NCI-H187 treated with DMSO at 0.1 percent for 48 hours (cell line): Measurements from ENCODE around the gene ACOT12.
"Not testable (repeated sequence)": the region's sequence is repeated elsewhere in the genome, so short reads cannot be mapped to it uniquely, and the experiment has no call there.

ENCODE experiments used
- DNase-seq: peaks from one replicate; lab custom pipeline; 2025; lab: John Stamatoyannopoulos, UW

ACOT12 gene

DNA sequence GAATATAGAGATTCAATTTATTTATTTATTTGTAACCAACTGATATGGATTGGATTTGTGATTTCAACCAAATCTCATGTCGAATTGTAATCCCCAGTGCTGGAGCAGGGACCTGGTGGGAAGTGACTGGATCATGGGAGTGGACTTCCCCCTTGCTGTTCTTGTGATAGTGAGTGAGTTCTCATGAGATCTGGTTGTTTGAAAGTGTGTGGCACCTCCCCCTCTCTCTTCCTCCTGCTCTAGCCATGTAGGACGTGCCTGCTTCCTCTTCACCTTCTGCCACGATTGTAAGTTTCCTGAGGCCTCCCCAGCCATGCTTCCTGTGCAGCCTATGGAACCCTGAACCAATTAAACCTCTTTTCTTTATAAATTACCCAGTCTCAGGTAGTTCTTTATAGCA is 55.7 kb downstream of the ACOT12 start:
- DNase-seq: not testable (repeated sequence)

DNA sequence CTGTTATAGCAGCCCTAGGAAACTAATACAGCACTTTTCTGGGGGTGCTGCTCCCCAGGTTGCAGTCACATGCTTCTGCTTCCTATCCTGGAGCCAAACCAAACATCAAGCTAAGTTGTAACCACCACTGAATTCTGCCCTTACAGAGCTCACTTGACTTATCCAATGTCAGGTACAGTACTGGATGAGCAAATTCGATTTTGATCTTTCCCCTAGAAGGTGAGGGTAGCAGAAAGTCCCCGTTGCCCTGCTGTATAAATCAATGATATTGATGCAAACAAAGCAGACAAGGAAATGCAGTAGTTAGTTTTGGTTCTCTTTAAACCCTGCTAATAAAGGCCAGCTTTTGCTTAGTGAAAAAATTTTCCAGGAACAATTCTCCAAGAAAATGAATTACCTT is 56.1 kb downstream of the ACOT12 start:
- DNase-seq: no peak

DNA sequence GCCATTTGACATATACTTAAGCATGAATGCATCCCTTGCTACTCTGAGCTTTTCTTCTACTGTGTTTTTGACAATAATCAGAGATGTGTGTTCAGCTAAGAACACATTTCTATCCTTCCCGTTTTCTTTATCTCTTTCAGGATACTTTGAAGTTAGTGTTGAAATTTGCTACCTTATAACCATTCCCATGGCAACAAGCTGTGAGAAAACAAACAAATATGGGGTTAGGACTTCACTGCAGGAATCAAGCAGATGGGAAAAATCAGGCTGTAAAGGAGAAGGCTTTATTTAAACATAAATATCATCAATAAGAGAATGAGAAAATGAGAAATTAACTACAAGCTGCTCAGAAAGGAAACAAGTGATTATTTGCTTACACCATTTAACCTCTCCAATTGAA is 57.4 kb downstream of the ACOT12 start:
- no peak for DNase-seq

DNA sequence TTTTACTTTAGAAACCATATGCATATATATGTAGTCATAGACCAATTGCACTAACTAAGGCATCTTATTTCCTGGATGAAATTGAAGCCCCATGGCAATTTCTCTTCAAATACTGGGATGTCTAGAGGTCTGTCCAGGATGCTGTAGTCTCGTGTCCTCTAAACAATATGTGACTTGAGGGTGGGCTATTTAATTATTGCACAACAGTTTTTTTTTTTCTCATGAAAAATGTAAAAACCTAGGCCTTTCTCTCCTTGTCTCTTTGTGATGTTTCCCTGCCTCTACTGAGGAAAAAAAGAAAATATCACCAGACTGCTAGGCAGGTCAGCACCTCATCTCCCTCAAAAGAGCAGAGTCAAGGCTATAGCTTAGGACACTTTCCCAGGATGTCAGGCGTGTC is 58.0 kb downstream of the ACOT12 start:
- DNase-seq: no peak

DNA sequence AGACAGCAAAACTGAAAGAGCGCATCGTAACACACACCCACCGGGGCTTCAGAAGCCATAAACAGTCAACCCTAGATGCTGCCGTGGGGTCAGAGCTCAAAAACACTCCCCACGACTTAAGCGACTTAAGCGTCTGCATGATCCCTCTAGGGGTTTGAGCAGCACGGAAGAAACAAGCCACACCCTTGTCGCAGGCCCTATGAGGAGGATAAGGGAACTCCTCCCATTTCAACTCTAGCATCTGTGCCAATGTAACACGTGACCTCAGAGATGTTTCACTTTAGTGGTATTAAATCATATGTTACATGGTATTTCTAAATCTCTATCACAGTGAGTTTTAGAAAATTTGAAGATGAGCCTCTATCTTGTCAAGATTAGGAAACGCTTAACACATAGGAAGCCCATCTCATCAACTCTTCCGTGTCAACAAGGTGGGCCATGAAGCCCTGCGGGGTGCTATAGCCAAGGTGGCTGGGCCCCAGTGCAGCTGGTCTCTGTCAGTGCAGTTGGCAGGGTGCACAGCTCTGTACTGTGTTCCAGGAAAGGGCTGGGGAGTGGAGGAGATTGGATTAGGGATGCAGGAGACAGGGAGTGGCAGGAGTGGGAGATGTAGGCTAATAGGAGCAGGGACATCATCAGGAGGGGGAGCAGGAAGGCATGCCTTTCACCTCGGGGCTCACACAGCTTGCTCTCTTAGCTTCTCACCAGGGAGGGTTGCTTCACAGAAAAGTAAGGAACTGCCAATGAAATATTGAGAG is 59.5 kb downstream of the ACOT12 start:
- DNase-seq: no peak

DNA sequence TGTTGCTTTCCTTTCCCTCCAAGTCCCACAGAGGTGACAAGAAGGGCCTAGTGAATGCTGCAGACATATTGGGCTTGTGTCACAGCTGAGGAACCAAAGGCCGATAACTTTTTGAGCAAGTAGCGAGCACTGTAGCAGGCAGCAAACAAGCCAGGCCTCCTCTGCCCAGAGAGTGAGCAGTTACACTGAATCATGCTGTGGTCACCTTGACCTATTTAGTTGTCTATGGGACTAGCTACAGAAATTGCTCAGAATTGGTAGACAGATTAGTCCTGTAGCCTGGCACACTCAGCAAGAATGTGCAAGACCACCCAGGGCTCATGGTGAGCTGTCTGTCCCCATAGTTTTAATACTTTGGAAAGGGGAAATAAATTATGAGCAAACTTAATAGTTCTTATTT is 67.4 kb downstream of the ACOT12 start:
- DNase-seq: no peak

DNA sequence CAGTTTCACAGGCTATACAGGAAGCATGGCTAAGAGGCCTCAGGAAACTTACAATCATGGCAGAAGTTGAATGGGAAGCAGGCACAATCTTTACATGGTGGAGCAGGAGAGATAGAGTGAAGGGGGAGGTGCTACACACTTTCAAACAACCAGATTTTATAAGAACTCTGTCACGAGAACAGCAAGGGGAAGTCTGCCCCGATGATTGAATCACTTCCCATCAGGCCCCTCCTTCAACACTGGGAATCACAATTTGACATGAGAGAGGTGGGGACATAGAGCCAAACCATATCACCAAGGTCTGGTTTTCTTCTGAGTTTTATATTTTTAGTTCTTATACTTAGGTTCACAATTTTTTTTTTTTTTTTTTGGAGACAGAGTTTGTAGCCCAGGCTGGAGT is 76.4 kb downstream of the ACOT12 start:
- no peak for DNase-seq

DNA sequence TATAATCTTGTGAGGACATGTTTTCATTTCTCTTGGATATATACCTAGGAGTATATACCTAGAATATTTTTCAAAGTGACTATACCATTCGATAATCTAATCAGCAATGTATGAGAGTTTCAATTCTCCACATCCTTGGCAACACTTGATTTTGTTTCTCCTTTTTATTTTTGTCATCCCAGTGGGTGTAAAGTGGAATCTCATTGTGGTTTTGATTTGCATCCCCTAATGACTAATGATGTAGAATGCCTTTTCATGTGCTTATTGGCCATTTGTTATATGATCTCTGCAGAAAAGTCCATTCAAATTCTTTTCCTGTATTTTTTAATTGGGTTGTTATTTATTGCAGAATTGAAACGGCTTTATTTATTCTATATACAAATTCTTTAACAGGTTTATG is 77.4 kb downstream of the ACOT12 start:
- DNase-seq: no peak

DNA sequence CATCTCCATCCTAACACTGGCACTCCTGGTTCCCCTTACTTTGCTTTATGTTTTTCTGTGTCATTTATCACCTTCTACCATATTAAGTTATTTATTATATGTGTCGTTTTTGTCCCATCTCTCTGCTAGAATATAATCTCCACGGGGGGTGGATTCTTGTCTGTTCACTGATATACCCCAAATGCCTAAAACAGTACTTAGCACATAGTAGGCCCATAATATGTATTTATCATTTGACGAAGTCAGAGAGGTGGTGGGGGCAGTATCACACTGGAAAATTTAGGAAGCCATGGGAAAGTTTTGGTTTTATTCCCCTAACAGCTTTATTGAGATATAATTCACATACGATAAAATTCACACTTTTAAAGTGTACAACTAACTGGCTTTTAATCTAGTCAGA is 78.1 kb downstream of the ACOT12 start:
- DNase-seq: no peak

DNA sequence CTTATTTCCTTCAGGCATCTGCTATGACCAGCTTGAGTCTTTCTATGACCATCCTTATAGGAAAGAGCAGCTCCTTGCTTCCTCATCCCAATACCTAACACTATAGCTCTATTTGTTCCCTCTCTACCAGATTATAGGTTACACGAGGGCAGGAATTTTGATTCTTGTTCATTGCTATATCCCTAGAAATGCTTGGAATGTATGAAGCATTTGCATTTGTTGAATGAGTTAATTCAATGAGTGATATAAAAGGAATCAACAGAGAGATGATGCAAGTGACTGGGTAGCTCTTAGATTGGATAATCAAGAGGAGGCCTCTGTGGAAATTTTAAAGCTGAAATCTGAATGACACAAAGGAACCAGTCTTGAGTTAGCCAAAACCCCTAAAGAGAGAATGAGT is 78.6 kb downstream of the ACOT12 start:
- no peak for DNase-seq

DNA sequence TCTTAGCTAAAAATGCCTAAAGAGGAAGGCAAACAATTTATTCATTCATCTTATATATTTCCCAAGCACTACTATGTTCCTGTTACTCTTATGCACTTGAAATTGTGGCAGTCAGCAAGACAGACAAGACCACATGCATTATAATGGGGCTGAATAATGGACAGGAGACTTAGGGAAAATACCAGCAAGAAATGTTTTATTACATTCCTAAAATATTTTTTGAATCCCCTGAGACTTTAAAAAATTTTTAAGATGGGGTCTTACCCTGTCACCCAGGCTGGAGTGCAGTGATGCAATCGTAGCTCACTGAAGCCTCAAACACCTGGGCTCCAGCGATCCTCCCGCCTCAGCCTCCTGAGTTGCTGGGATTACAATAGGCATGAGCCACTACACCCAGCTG is 79.4 kb downstream of the ACOT12 start:
- DNase-seq: no peak

DNA sequence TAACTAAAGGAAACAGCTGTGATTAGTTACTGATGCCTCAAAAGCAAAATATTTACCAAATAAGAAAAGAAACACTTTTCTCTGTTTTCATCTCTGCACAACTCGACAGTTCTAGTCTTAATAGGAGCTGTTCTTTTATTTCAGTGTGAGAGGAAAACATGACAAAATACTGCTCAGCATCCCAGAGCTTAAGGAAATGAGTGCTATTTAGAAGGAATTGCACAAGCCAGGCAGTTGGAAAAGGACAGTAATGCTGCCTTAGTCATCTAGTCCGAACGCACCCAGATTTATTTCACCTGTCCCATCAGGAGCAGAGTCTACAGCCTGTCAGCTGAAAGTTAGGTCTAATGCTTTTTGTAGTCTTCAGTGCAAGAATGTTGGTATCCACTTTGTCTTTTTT is 80.2 kb downstream of the ACOT12 start:
- DNase-seq: no peak

DNA sequence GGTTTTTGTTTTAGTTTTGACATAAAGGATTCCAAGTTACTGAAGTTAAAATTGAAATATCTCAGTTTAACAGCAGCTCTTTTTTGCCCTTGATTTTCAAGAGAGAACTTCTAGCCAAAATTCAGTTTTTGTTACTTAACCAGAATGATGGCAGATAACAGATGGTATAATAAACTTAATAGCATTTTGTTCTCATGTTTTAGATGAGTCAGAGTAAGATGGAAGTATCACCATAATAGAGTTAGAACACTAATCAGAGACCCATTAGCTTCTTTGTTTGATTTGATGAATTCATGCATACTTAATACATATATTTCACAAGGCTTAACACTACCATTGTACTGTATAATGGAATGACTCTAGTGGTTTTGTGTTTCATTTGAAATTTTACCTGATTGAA is 80.7 kb downstream of the ACOT12 start:
- no peak for DNase-seq

DNA sequence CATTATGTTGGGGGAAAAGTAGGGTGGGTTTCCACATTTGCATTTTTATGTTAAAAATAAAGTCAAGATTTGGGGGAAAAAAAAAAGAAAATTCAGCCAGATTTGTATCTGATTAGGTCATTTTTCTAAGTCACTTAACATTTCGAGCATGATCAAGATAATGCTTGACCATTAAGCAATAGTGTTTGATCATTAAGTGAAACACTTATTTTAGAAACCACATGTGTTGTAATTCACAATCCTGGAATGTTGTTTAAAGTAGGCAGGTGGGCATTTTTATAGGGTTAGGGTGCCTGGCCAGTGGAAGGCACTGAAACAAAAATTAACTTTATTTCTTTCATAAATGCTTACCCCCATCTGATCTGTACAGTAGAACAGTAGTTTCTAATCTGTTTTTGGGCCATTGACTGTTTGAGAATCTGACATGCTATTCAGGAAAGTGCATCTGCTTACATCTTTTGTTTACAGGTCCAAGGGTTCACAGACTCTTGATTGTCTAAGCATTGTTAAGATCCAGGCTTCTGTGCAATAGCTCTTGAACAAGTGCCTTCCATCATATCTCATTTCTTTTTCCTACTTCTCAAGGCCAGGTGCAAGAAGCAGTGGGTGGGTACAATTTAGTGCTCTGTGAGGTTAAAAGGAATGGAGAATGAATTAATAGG is 83.4 kb downstream of the ACOT12 start:
- peak; percentile 14 for DNase-seq

DNA sequence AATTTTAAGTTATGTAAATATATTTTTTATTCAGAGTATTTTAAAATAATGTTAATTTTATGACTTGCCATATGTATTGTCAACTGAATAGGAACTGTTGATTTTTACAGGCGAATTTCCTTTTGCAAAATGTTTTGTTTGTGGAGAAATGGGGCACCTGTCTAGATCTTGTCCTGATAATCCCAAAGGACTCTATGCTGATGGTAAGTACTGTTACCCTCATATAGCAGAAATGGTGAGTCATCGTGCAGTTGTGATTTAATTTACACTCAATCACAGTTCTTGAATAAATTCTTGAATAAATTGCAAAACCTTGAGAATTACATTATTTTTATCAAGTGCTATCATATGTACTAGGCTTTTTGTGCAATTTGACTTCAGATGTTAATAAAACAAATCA is 85.1 kb downstream of the ACOT12 start:
- no peak for DNase-seq

DNA sequence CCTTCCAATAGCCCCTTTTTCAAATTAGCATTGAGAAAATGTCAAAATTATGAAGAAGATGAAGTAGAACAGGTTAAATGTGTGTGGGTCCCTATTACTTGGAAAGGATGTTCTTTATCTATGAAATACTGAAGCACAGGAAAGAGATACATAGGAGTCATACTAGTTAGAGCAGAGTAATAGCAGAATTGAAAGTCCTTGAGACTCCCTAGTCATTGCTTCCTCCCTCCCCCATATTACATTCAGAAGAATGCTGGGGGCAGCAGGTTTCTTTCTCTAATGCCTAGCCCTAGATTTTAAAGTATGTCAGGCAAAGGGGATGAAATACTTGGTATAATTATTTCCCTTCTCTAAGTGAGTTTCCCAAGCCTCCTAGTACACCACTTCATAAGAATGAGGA is 88.1 kb downstream of the ACOT12 start:
- no peak for DNase-seq

DNA sequence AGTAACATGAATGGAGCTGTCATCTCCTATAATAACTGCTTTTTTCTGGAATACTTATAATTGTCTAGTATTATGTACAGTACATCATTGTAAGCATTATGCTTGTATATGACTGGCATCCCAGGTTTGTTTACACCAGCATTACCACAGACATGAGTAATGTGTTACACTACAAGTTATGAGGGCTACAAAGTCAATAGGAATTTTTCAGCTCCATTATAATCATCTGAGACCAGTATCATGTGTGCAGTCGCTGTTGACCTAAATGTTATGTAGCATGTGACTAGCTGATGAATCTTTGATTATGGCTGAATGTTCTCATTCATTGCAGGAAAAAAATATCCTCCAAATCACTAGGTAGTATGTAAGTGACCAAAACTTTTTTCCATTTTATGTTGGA is 90.4 kb downstream of the ACOT12 start:
- DNase-seq: no peak

DNA sequence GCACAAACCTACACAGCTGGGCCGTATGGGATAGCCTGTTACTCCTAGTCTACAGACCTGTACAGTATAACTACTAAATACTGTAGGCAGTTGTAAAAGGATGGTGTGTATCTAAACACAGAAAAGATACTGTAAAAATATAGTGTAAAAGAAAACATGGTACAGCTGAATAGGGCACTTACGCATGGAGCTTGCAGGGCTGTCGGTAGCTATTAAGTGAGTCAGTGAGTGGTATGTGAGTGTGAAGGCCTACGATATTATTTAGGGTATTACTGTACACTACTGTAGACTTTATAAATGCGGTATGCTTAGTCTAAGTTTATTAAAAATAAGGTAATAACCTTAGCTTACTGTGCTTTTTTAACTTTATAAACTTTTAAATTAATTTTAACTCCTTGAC is 91.3 kb downstream of the ACOT12 start:
- DNase-seq: no peak

DNA sequence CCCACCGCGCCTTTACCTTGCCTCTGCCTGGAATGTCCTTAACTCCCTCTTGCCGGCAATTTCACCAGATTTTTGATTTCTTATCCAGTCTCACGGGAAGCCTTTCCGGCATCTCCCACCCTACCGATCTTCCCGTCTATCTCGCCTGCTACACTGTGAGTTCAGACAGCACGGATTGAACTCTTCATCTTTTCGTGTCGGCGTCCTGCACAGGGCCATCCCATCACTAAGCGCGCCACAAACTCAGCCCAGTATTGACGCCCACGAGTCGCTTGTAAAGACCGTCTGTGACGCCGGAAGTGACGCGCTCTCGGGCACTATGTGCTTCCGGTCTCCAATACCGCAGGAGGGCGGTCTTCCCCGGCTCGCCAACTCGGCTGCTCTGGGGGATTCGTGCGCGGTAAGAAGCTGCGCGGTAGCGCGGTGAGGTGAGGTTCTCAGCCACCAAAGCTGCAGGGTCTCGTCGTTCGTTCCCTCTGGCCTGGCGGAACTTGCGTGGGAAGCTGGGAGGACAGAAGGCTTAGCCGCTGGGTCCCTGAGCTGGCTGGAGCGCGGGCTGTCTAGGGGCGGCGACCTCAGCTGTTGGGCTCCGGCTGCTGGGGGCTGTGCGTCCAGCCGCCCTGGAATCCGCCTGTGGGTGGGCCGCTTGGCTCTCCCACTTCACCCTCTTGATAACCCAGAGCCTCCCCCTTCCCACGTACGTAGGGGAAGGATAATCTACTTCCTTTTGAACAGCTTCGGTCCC is 92.5 kb downstream of the ACOT12 start, which contains the start of gene ZCCHC9:
Gene ZCCHC9, plus strand, starts transcription at position 317 of the 745 bp plus-strand sequence. CDS start 3,171 bp downstream, outside the sequence.
- DNase-seq: no peak

DNA sequence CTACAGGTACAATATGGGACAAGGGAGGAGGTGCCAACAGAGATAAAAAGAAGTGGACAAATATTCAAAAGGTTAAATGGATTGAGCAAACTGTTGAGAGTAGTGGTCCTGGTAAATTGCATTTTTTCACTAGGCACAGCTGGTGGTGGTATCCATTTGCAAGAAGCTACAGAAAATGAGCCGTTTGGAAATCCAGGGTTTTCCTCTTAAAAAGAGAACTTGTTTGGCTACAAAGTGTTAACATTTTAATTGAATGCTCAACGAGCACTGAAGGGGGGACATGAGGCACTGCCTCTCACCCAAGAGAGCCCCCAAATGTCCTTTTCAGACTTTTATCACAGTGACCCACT is 93.0 kb downstream of the ACOT12 start:
- DNase-seq: no peak

DNA sequence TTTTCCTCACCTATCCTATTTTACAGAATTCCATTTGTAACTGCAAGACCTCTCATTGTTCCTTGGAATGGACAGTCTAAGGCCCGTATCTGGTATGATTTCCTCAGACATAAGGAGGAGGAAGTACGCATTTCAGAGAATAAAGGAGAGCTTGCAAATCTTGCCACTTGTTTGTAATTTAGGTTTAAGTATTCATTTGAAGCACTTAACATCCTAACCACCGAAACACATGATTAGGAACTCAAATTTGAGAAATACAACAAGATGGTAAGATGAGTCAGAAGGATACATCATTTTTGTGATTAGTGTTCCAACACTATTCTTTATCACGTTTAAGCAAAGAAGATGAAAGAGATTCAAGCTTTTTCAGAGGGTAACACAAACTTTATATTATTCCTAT is 96.4 kb downstream of the ACOT12 start:
- DNase-seq: no peak

DNA sequence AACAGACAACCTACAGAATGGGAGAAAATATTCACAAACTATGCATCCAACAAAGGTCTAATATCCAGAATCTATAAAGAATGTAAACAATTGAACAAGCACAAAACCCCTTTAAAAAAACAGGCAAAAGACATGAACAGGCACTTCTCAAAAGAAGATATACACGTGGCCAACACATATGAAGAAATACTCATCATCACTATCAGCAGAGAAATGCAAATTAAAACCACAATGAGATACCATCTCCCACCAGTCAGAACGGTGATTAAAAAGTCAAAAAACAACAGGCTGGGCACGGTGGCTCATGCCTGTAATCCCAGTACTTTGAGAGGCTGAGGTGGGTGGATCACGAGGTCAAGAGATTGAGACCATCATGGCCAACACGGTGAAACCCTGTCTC is 99.9 kb downstream of the ACOT12 start:
- DNase-seq: not testable (repeated sequence)

DNA sequence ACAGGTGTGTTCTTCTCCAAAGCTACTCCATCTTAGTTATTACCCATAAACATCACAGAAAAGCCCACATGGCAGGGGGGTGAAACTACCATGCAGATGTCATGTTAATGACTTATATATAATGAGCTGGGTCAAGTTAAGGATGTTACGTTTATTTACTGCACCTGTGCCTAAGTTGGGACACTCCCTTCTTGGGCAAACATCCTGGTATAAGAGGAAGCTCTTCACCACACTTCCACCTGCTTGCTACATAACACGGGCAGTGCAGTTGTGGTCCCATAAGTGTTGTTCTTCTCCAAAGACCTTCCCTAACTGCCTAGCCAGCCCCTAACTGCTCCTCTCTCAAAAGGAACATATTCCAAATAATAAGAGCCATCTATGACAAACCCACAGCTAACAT is 101.8 kb downstream of the ACOT12 start:
- no peak for DNase-seq
